GM23338 (cell line): Measurements from ENCODE around the gene ARMH1. TPM values are rescaled to one million over a fixed set of nuclear protein-coding genes. Genes with fewer than 3 reads are reported as not detected.

Experiments
- ATAC-seq: fragments of 200-7000 bp; cut with Tn5 transposase; 3 replicates; pipeline ENCODE4 v1.9.1; 2020
- DNase-seq: peaks from one replicate; pipeline ENCODE4 v3.0.0-alpha.2; 2015; ENCODE audit warnings: low spot score
- H2AFZ ChIP-seq: fragments of 200-600 bp; sonication (generic); 2 replicates; pipeline ENCODE4 v1.8.0; 2016; ENCODE audit warnings: antibody characterized with exemption, mild to moderate bottlenecking, moderate library complexity
- H3F3A ChIP-seq: fragments of 200-600 bp; sonication (generic); replicated peaks from 2 replicates; pipeline ENCODE4 v1.8.0; 2017; ENCODE audit warnings: antibody characterized with exemption, mixed run types, low read depth
- H3K27ac ChIP-seq: fragments of 200-600 bp; sonication (generic); 2 replicates; pipeline ENCODE4 v1.6.1; 2016; ENCODE audit warnings: low read depth
- H3K27me3 ChIP-seq: fragments of 200-600 bp; sonication (generic); 2 replicates; pipeline ENCODE4 v1.8.0; 2016; ENCODE audit warnings: mild to moderate bottlenecking, mixed run types, moderate library complexity; ENCODE audit not compliant: insufficient read depth
- H3K36me3 ChIP-seq: fragments of 200-600 bp; sonication (generic); 2 replicates; pipeline ENCODE4 v1.8.0; 2016; ENCODE audit warnings: mild to moderate bottlenecking; ENCODE audit not compliant: insufficient read depth
- H3K4me1 ChIP-seq: fragments of 200-600 bp; sonication (generic); 2 replicates; pipeline ENCODE4 v1.8.0; 2016; ENCODE audit warnings: mild to moderate bottlenecking, moderate library complexity; ENCODE audit not compliant: insufficient read depth
- H3K4me2 ChIP-seq: fragments of 200-600 bp; sonication (generic); 2 replicates; pipeline ENCODE4 v1.7.1; 2017; ENCODE audit warnings: mixed run types
- H3K4me3 ChIP-seq: fragments of 200-600 bp; sonication (generic); 2 replicates; pipeline ENCODE4 v1.6.1; 2016; ENCODE audit warnings: mixed run types
- H3K79me2 ChIP-seq: fragments of 200-600 bp; sonication (generic); replicated peaks from 2 replicates; pipeline ENCODE4 v1.8.0; 2017; ENCODE audit warnings: mild to moderate bottlenecking; ENCODE audit not compliant: insufficient read depth
- H3K9me2 ChIP-seq: fragments of 200-600 bp; sonication (generic); 2 replicates; pipeline ENCODE4 v1.8.0; 2017; ENCODE audit not compliant: insufficient read depth
- H4K20me1 ChIP-seq: fragments of 200-600 bp; sonication (generic); replicated peaks from 2 replicates; pipeline ENCODE4 v1.8.0; 2017; ENCODE audit warnings: mild to moderate bottlenecking; ENCODE audit not compliant: insufficient read depth
- H3K27ac Mint-ChIP-seq: 2 replicates; pipeline ENCODE4 v1.8.0; 2020; ENCODE audit warnings: inconsistent platforms, mild to moderate bottlenecking, moderate library complexity, mixed read lengths
- H3K27me3 Mint-ChIP-seq: 3 replicates; pipeline ENCODE4 v1.8.0; 2022; ENCODE audit warnings: low read depth, mild to moderate bottlenecking, moderate library complexity, mixed read lengths, inconsistent platforms; ENCODE audit not compliant: insufficient read depth, poor library complexity
- H3K36me3 Mint-ChIP-seq: 3 replicates; pipeline ENCODE4 v1.8.0; 2021; ENCODE audit warnings: low read depth, mild to moderate bottlenecking, inconsistent platforms, moderate library complexity, mixed read lengths
- H3K4me1 Mint-ChIP-seq: 3 replicates; pipeline ENCODE4 v1.8.0; 2020; ENCODE audit warnings: mild to moderate bottlenecking, inconsistent platforms, mixed read lengths
- H3K4me3 Mint-ChIP-seq: 3 replicates; pipeline ENCODE4 v1.8.0; 2021; ENCODE audit warnings: moderate library complexity, mild to moderate bottlenecking, inconsistent platforms, mixed read lengths
- H3K9me3 Mint-ChIP-seq: 3 replicates; pipeline ENCODE4 v1.8.0; 2020; ENCODE audit warnings: moderate library complexity, mild to moderate bottlenecking, inconsistent platforms, mixed read lengths
- CREB1 ChIP-seq: fragments of 250-450 bp; sonication (Bioruptor Pico); IDR thresholded peaks from 2 replicates; pipeline ENCODE4 v1.5.0; 2020; ENCODE audit warnings: low read depth, mild to moderate bottlenecking, moderate library complexity
- EZH2 ChIP-seq: fragments of 200-600 bp; sonication (generic); IDR thresholded peaks from one replicate; pipeline ENCODE4 v1.8.0; 2017; ENCODE audit warnings: antibody characterized with exemption, mild to moderate bottlenecking, low read depth; ENCODE audit not compliant: unreplicated experiment
- EZH2phosphoT487 ChIP-seq: fragments of 200-600 bp; sonication (generic); IDR thresholded peaks from one replicate; pipeline ENCODE4 v1.8.1; 2018; ENCODE audit warnings: antibody characterized with exemption; ENCODE audit not compliant: unreplicated experiment
- JUNB ChIP-seq: IDR thresholded peaks from one replicate; pipeline ENCODE4 v1.6.1; 2016; ENCODE audit warnings: antibody characterized with exemption; ENCODE audit not compliant: unreplicated experiment
- NANOG ChIP-seq: IDR thresholded peaks from 2 replicates; pipeline ENCODE4 v1.6.1; 2016; ENCODE audit warnings: antibody characterized with exemption, borderline replicate concordance
- POLR2AphosphoS5 ChIP-seq: IDR thresholded peaks from 2 replicates; pipeline ENCODE4 v1.6.1; 2016; ENCODE audit warnings: antibody characterized with exemption, low read depth
- STAT1 ChIP-seq: IDR thresholded peaks from one replicate; pipeline ENCODE4 v1.6.1; 2016; ENCODE audit warnings: antibody characterized with exemption; ENCODE audit not compliant: unreplicated experiment
- ZNF114 ChIP-seq: fragments of 250-450 bp; sonication (Bioruptor Pico); IDR thresholded peaks from 2 replicates; pipeline ENCODE4 v1.5.0; 2020; ENCODE audit warnings: mild to moderate bottlenecking, moderate library complexity
- ZNF331 ChIP-seq: fragments of 250-450 bp; sonication (Bioruptor Pico); IDR thresholded peaks from 2 replicates; pipeline ENCODE4 v1.5.0; 2020; ENCODE audit warnings: low read depth, mild to moderate bottlenecking, moderate library complexity
- polyA plus RNA-seq: library from polyadenylated mRNA; unstranded; fragments of >200 nt; fragmentation: Nextera tagmentation; extraction: Ambion mirVana; gene quantifications from 2 replicates; pipeline ENCODE4 v1.2.1, GENCODE V29; 2016
- total RNA-seq: library from RNA; depleted of rRNA; stranded (reverse); fragments of >200 nt; shearing (Covaris generic); gene quantifications from 2 replicates; pipeline ENCODE4 v1.2.3, GENCODE V29; 2014
- TF ChIP-seq, protein P1 (sequence below): IDR thresholded peaks from 2 replicates; pipeline ENCODE4 v1.6.1; 2016; ENCODE audit warnings: antibody characterized with exemption
- TF ChIP-seq, protein P2 (sequence below): IDR thresholded peaks from one replicate; pipeline ENCODE4 v1.6.1; 2018; ENCODE audit warnings: antibody characterized with exemption; ENCODE audit not compliant: unreplicated experiment
- TF ChIP-seq, protein P3 (sequence below): fragments of 250-450 bp; sonication (Bioruptor Pico); IDR thresholded peaks from 2 replicates; pipeline ENCODE4 v1.5.0; 2020; ENCODE audit warnings: mild to moderate bottlenecking, moderate library complexity
- TF ChIP-seq, protein P4 (sequence below), 2 experiments: fragments of 200-600 bp in 1 of 2; sonication (generic) in 1 of 2; conservative IDR thresholded peaks; 2 replicates each; pipeline versions ENCODE4 v1.5.1 to v1.6.1; 2016 to 2017; ENCODE audit warnings: antibody characterized with exemption in 2 of 2, low read depth in 2 of 2, mild to moderate bottlenecking in 2 of 2, moderate library complexity in 1 of 2

The ARMH1 gene
- total and polyA plus RNA-seq, 2 experiments from 2014 or later, result 0.31 TPM; not detected in 1

DNA sequence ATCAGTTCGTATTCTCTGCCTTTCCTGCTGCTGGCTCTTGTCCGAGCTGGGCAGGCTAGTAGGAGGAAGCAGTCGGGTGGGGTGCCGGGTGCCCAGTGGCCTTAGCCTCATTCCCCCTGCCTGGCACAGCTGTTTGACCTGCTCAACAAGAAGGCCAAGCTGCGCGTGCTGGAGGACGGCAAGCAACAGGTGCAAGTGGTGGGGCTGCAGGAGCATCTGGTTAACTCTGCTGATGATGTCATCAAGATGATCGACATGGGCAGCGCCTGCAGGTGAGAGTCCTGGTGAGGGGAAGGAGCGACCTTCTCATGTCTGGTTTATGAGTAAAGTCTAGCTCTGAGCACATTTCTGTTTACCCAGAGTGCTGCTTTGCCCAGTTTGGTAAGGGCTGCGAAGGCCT is 84.6 kb downstream of the ARMH1 start:
- ATAC-seq, result no peak

More for the DNA sequence above, 84.6 kb downstream of the ARMH1 start:
- TF ChIP-seq EZH2 (no peak), JUNB (no peak), CREB1 (CRISPR knock-in tag) (no peak), EZH2phosphoT487 (no peak), ZNF331 (CRISPR knock-in tag) (no peak), POLR2AphosphoS5 (no peak), NANOG (no peak), ZNF114 (CRISPR knock-in tag) (no peak), STAT1 (no peak)
- TF ChIP-seq, protein P1, sequence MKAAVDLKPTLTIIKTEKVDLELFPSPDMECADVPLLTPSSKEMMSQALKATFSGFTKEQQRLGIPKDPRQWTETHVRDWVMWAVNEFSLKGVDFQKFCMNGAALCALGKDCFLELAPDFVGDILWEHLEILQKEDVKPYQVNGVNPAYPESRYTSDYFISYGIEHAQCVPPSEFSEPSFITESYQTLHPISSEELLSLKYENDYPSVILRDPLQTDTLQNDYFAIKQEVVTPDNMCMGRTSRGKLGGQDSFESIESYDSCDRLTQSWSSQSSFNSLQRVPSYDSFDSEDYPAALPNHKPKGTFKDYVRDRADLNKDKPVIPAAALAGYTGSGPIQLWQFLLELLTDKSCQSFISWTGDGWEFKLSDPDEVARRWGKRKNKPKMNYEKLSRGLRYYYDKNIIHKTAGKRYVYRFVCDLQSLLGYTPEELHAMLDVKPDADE, result no peak
- TF ChIP-seq, protein P2, sequence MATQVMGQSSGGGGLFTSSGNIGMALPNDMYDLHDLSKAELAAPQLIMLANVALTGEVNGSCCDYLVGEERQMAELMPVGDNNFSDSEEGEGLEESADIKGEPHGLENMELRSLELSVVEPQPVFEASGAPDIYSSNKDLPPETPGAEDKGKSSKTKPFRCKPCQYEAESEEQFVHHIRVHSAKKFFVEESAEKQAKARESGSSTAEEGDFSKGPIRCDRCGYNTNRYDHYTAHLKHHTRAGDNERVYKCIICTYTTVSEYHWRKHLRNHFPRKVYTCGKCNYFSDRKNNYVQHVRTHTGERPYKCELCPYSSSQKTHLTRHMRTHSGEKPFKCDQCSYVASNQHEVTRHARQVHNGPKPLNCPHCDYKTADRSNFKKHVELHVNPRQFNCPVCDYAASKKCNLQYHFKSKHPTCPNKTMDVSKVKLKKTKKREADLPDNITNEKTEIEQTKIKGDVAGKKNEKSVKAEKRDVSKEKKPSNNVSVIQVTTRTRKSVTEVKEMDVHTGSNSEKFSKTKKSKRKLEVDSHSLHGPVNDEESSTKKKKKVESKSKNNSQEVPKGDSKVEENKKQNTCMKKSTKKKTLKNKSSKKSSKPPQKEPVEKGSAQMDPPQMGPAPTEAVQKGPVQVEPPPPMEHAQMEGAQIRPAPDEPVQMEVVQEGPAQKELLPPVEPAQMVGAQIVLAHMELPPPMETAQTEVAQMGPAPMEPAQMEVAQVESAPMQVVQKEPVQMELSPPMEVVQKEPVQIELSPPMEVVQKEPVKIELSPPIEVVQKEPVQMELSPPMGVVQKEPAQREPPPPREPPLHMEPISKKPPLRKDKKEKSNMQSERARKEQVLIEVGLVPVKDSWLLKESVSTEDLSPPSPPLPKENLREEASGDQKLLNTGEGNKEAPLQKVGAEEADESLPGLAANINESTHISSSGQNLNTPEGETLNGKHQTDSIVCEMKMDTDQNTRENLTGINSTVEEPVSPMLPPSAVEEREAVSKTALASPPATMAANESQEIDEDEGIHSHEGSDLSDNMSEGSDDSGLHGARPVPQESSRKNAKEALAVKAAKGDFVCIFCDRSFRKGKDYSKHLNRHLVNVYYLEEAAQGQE, result no peak
- TF ChIP-seq, protein P3, sequence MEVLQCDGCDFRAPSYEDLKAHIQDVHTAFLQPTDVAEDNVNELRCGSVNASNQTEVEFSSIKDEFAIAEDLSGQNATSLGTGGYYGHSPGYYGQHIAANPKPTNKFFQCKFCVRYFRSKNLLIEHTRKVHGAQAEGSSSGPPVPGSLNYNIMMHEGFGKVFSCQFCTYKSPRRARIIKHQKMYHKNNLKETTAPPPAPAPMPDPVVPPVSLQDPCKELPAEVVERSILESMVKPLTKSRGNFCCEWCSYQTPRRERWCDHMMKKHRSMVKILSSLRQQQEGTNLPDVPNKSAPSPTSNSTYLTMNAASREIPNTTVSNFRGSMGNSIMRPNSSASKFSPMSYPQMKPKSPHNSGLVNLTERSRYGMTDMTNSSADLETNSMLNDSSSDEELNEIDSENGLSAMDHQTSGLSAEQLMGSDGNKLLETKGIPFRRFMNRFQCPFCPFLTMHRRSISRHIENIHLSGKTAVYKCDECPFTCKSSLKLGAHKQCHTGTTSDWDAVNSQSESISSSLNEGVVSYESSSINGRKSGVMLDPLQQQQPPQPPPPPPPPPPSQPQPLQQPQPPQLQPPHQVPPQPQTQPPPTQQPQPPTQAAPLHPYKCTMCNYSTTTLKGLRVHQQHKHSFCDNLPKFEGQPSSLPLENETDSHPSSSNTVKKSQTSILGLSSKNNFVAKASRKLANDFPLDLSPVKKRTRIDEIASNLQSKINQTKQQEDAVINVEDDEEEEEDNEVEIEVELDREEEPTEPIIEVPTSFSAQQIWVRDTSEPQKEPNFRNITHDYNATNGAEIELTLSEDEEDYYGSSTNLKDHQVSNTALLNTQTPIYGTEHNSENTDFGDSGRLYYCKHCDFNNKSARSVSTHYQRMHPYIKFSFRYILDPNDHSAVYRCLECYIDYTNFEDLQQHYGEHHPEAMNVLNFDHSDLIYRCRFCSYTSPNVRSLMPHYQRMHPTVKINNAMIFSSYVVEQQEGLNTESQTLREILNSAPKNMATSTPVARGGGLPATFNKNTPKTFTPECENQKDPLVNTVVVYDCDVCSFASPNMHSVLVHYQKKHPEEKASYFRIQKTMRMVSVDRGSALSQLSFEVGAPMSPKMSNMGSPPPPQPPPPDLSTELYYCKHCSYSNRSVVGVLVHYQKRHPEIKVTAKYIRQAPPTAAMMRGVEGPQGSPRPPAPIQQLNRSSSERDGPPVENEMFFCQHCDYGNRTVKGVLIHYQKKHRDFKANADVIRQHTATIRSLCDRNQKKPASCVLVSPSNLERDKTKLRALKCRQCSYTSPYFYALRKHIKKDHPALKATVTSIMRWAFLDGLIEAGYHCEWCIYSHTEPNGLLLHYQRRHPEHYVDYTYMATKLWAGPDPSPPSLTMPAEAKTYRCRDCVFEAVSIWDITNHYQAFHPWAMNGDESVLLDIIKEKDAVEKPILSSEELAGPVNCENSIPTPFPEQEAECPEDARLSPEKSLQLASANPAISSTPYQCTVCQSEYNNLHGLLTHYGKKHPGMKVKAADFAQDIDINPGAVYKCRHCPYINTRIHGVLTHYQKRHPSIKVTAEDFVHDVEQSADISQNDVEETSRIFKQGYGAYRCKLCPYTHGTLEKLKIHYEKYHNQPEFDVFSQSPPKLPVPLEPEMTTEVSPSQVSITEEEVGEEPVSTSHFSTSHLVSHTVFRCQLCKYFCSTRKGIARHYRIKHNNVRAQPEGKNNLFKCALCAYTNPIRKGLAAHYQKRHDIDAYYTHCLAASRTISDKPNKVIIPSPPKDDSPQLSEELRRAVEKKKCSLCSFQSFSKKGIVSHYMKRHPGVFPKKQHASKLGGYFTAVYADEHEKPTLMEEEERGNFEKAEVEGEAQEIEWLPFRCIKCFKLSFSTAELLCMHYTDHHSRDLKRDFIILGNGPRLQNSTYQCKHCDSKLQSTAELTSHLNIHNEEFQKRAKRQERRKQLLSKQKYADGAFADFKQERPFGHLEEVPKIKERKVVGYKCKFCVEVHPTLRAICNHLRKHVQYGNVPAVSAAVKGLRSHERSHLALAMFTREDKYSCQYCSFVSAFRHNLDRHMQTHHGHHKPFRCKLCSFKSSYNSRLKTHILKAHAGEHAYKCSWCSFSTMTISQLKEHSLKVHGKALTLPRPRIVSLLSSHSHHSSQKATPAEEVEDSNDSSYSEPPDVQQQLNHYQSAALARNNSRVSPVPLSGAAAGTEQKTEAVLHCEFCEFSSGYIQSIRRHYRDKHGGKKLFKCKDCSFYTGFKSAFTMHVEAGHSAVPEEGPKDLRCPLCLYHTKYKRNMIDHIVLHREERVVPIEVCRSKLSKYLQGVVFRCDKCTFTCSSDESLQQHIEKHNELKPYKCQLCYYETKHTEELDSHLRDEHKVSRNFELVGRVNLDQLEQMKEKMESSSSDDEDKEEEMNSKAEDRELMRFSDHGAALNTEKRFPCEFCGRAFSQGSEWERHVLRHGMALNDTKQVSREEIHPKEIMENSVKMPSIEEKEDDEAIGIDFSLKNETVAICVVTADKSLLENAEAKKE (CRISPR knock-in tag), result no peak
- TF ChIP-seq, protein P4, sequence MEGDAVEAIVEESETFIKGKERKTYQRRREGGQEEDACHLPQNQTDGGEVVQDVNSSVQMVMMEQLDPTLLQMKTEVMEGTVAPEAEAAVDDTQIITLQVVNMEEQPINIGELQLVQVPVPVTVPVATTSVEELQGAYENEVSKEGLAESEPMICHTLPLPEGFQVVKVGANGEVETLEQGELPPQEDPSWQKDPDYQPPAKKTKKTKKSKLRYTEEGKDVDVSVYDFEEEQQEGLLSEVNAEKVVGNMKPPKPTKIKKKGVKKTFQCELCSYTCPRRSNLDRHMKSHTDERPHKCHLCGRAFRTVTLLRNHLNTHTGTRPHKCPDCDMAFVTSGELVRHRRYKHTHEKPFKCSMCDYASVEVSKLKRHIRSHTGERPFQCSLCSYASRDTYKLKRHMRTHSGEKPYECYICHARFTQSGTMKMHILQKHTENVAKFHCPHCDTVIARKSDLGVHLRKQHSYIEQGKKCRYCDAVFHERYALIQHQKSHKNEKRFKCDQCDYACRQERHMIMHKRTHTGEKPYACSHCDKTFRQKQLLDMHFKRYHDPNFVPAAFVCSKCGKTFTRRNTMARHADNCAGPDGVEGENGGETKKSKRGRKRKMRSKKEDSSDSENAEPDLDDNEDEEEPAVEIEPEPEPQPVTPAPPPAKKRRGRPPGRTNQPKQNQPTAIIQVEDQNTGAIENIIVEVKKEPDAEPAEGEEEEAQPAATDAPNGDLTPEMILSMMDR (conservative IDR thresholded peaks at IDR 0.05; ENCODE audit: low read depth in 2 of 2), result no peak
- Histone ChIP-seq H3K4me1 (no peaks in the 10 kb centered on the region), H3K9me2 (no peaks in the 10 kb centered on the region), H3K4me2 (no peak overlapping the region), H2AFZ (no peak overlapping the region), H3K36me3 (peaks cover 68% of the 10 kb centered on the region), H3K79me2 (no peaks in the 10 kb centered on the region), H3K27ac (no peak overlapping the region), H3F3A (peaks cover 6% of the 10 kb centered on the region; the same call in 1 of the 2 replicates), H3K27me3 (no peaks in the 10 kb centered on the region), H4K20me1 (peaks cover 7% of the 10 kb centered on the region; the same call in 1 of the 2 replicates), H3K4me3 (no peak overlapping the region)
- no peaks in the 10 kb centered on the region for H3K4me1 Mint-ChIP-seq
- peaks cover 4% of the 10 kb centered on the region for H3K27me3 Mint-ChIP-seq
- H3K9me3 Mint-ChIP-seq, result no peaks in the 10 kb centered on the region
- no peak for DNase-seq
- H3K4me3 Mint-ChIP-seq, result no peak overlapping the region
- no peak overlapping the region for H3K27ac Mint-ChIP-seq
- peaks cover 93% of the 10 kb centered on the region for H3K36me3 Mint-ChIP-seq
